GM19193 (cell line): ENCODE data around the gene FSTL4.

Source experiments
- POLR2A ChIP-seq: IDR thresholded peaks from 4 replicates; pipeline ENCODE4 v1.6.1; 2011; ENCODE audit not compliant: insufficient read depth, insufficient read length; ENCODE audit errors: extremely low read depth

Gene FSTL4

DNA sequence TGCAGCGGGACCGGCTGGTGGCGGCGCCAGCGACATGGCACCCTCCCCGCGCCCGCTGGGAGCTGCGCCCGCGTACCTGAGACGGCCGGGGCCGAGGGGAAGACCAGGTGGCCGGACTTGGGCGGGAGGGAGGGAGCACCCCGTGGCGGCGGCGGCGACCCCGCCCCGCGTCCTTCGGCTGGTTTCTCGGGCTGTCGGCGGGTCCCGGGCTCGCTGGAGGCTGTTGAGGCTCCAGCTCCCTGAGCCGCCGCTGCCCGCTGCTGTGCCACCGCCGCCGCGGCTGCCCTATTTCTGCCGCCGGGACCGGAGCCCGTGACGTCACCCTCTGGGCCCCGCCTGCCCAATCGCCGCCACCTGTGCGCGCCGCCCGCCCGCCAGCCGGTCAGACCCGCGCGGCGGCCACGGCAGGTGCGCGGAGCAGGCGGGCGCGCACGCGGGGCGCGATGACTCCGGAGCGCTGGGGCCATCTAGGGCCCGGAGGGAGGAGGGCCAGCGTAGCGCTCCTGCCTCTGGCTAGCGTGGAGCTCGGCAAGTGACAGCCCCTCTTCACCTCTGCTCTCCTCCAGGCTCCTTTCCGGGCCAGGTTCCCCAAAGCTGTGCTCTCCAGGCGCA, at the start of gene FSTL4:
TSS of gene FSTL4 (minus strand) at position 293 of the 612 bp plus-strand sequence.
- TF ChIP-seq POLR2A: no peak

DNA sequence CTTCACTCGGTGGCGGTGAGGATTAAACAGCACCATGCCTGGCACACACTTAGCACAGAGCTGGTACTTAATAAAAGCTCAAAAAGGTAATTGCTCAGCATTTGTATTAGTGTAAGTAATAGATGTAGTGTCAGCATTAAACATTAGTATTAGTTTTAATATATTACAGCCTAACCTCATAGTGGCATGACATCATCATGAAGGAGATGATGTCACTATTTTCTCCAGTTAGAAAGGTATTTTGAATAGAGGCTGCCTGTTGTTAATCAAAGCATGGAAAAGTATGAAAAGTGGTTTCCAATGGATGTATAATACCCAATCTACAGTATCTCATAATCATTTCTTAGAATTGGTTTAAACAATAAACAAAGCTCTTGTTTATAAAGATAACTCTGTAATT, 49.0 kb upstream of the FSTL4 start:
- no peak for TF ChIP-seq POLR2A

DNA sequence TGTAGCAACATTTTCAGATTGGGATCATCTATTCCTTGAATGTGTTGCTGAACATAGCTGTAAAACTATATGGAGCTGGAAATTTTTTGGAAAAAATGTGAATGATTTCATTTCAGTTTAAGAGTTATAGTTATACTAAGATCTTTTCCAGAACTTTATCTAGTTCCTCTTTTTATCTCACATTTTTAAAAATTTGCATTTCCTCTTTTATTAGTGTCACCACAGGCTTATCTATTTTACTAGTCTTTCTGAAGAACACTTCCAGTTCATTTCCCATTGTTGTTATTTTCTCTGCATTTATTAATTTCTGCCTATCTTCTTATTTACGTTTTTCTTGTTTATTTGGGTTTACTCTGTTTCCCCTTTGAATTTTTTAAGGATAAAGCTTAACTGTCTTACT, 46.0 kb upstream of the FSTL4 start:
- TF ChIP-seq POLR2A: no peak

DNA sequence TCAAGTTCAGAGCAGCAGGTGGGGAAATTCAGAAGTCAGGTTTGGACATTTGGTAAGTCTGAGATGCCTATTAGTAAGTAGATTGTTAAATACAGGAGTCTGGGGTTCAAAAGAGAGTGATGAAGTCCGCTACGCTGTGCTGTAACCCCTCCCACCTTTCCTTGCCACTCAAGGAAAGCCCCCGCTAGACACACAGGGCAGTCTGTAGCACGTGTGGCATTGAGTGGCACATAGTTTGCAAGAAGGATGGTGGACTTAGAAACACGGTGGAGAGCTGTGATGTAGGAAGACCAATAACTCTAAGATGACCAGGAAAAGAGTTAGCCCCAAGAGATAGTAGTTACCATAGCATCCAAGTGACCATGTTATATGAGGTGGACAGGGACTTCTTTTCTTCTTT, 44.7 kb upstream of the FSTL4 start:
- TF ChIP-seq POLR2A: no peak

DNA sequence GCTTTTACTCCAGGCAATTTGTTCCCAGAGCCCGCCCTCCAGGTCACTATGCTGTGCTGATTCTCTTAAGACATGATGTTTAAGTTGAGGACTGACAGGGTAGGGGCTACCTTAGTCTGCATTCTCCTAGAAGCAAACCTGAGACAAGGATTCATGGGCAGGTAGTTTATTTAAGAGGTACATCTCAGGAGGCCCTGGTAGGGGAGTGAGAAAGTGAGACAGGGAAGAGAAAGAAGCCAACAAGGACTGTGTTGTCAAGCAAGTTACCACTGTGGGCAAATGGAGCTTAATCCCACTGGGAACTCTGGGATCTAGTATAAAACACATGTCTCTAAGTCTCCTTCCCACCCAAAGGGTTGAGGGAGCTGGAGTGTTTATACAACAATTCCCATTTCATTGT, 43.6 kb upstream of the FSTL4 start:
- no peak for TF ChIP-seq POLR2A

DNA sequence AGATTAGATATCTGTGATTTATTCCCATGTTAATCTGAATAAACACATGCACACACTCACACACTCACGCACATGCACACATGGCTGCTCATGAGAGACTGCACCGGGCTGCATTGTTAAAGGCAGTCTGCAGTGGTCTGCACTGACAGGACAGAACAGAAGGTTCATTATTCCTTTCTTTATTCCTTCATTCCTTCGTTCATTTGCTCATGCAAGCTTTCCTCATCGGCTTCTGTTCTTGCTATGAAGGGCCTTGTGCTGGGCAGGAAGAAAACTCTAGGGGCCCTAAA, 41.4 kb upstream of the FSTL4 start:
- TF ChIP-seq POLR2A: no peak

DNA sequence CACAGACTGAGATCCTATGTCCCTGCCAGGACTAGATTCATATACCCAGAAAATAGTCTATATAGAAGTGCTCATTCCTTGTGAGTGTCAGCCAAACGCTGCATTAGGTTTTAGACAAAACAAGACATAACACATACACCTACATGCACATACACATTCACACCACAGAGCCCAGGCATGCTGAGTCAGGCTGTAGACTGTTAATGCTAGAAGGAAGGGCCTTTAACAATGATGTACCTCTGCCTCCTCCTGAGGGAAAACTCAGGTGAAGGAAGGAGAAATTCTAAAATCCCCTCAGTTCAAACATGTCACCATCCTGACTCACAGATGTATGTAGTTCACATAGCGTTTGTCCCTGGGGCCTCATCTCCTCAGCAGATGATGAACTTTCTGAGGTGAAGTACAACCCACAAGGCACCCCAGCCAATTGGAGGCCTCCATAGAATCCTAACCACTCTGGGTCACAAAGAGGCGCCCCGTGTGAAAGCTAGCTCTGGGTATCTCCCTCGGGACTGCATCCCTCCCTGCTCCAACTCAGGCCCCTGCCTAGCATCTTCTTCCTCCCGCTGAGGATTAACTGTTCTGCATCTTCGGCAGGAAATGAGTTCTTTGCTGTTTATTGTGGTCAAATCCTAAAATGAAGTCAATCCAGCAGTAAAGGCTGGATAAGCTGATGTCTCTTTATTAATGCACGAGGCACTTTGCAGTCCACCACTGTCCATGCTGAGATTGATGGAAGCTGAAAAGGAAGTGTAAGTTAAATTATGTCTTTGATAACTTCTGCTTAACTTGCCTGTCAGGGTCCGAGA, 40.8 kb upstream of the FSTL4 start:
- no peak for TF ChIP-seq POLR2A

DNA sequence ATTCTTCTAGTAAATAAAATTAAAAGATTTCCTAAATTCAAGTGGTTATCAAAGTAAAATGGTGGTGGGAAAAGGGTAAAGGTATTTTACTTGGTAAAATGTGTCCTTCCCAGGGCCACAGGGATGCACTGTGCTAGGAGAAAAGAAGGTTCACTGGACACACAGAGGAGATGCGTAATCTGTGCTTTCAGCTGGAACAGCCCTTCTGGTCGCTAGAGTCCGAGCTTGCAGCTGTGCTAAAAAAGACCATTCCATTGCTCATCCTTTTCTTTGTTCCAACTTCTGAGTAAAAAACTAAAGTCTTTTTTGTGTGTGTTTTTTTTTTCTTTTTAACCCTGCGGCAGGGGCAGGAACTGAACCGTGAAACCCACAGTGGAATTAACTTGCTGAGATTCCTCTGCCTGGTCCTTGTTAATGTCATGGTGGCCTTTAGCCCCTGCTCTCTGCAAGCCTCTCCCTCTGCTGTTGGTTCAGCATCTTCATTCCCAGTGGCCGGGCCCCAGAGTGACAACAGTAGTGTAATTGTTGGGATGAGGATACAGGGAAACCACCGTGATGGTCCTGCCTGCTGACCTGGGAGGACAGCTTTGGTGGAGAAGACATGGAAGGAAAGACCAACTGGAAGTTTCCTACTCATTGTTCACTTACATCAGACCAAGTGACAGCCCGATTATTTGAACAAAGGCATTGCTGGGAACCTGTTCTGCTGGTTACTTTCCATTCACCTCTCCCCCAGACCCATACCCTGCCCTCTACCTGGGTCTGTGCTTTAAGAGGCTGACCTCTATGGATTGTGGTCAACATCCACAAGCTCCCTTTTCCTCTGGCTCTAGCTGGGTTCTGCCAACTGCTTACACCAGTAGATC, 31.9 kb upstream of the FSTL4 start:
- no peak for TF ChIP-seq POLR2A

DNA sequence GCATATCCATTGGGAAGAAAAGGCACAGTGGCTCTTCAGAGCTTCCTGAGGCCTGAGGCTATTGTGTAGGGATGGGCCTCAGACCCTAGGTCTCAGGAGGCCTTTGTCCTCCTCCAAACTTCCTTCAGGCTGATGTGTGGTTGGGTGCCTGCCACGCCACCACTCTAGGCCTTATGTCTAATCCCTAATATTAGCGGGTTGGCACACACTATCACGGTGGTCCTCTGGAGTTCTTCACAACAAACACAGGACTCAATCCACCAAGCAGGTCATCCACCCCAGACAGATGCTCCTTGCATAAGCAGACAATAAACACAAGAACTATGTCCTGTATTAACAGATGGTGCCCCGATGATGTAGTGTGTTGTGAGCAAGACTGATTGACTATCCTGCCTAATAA, 31.0 kb upstream of the FSTL4 start:
- TF ChIP-seq POLR2A: no peak

DNA sequence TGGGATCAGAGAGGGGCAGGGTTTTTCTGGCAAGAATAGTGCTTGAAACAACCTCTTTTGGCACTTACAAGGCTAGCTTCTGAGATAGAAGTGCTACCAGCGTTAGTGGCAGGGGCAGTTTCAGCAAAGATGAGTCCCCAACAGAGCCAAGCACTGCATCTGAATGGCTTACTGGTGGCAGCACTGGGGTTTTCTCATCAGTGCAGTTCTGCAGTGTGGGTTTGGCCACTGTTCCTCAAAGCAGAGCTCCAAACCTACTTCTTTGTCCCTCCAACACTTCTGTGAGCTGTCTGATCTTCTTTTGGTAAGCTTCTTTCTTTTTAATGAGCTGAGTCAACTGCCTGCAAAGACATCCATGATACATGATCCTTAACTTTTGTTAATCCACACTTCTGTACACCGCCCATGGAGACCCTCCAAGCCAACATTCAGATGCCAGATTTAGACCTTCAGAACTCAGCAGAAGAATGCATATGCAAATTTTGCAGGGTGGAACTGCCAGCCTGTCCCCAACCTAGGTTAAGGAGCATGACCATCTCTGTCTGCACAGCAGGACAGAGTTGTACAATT, 29.9 kb upstream of the FSTL4 start:
- TF ChIP-seq POLR2A: no peak

DNA sequence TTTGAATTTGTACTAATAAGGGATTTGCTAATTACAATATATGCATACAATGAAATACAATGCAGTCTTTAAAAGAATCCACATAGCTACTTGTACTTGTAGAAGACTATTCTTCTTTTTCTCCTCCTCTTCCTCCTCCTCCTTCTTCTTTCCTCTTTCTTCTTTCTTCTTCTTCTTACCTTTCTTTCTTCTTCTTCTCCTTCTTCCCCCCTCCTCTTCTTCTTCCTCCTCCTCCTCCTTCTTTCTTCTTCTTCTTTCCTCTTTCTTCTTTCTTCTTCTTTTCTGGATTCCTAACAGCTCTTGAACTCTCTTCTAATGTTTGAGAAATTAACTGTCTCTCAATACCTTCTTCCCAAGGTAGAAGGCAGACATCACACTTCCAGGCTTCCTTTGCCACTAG, 29.3 kb upstream of the FSTL4 start:
- no peak for TF ChIP-seq POLR2A

DNA sequence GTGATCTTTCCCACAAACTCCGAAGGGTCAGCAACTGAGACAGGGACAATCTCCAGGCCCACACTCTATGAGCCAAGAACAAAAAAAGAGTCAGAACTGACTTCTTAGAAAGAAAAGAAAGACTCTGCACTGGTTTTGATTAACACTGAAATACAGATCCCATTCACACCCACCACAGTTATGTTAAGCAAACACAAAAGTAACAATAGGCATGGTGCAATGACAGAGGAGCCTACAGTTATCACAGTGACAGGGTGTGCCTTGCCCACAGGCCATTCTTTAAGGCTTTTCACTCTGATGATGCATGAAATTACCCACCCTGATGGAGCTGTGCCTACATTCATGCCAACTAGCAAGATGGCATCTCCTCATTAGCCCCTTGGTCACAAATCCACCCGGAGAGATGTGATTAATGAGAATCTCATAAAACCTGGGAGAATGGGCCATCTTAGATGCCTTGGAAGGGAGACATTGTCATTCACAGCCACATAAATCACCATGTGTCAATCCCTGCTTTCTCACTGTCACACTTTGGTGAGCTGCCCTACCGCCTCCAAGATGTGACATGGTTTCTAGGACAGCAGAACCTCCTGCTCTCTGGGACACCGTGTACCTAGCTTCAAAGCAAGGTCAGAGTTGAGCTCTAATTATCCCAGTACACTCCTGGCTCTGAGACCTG, 27.6 kb upstream of the FSTL4 start:
- no peak for TF ChIP-seq POLR2A

DNA sequence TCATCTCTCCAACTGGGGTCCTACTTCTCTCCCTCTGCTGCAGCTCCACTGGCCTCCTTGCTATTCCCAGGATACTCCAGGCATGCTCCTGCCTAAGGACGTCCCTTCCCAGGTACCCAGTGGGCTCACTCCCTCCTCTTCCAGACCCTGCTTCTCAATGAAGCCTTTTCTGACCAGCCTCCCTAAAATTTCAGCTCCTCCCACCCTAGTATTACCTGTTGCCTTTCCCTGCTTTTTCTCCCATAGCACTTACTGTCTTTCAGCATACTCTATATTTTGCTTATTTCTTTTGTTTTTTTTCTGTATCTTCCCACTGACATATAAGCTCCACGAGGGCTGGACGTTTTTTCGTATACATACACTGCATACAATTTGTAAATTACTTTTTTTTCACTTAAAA, 26.1 kb upstream of the FSTL4 start:
- TF ChIP-seq POLR2A: no peak

DNA sequence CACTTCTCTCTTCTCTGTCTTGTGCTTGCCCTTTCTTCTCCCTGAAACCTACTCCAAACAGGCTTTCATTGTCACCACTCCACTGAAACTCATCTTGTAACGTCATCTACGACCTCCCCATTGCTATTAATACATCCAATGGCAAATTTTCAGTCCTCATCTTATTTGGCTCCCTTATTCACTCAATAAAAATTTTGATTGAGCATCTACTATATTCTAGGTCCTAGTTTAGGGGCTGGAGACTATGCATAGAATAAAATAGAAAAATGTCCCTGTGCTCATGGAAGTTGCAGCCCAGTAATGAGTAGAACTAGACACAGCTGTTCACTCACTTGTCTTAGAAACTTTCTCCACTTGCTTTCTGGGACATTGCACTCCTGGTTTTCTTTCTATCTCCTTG, 24.9 kb upstream of the FSTL4 start:
- no peak for TF ChIP-seq POLR2A

DNA sequence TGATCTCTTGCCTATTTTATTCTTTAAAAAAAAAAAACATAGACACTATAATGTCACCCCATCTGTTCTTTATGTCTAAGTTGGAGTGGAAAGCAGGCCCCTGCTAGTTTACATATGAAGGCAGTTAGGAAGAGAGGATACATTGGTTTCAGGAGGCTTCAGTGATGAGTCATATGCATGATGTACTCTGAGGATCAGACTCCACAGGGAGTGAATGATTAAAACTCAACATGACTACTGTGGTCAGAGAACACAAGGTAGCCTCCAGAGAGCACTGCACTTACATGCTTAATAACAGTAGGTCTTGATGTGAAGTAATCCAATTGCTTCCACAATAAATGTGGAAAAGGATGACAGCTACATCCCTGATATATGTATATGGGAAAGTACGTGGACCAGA, 22.7 kb upstream of the FSTL4 start:
- no peak for TF ChIP-seq POLR2A
